ENCODE results near the gene MAS1. TPM values are rescaled to one million over a fixed set of nuclear protein-coding genes. Genes with fewer than 3 reads are reported as not detected.

The MAS1 gene
- total and polyA plus RNA-seq, 2 donors (not counting 3 experiments of a cell fraction or from before 2014, with no cell fraction given) = not detected

GRCh38 chr6:159880412-159880975, 10.3 kb upstream of the MAS1 start:
- no peaks in the 10 kb centered on the region for H3K9me1 ChIP-seq (replicated peaks; ENCODE audit: control insufficient read depth, extremely low read depth, insufficient read depth, low read length)
- no peak overlapping the region for H3K9ac ChIP-seq (replicated peaks; ENCODE audit: extremely low read depth, insufficient read depth, low read length)
- intact Hi-C loops (cut with micrococcal nuclease) (no loop called here), dilution Hi-C loops (cut with MboI; ENCODE audit: extremely low pct_ligation_motif_present, low sequenced_read_pairs) (no loop called here)
- ChIA-PET POLR2A (no interaction called here), CTCF (no interaction called here)
- TF ChIP-seq EZH2 (IDR thresholded peaks at IDR 0.05; ENCODE audit: borderline replicate concordance, low read depth, low read length, severe bottlenecking) (no peak), JUN (IDR thresholded peaks at IDR 0.05; ENCODE audit: borderline replicate concordance, insufficient read depth, insufficient read length, low read depth) (no peak), MYC (IDR thresholded peaks at IDR 0.05; ENCODE audit: low read depth, low read length) (no peak), POLR2A (IDR thresholded peaks at IDR 0.05; ENCODE audit: low read depth, low read length) (no peak), CTCF (IDR thresholded peaks at IDR 0.05; ENCODE audit: extremely low read depth in 1 of 2, insufficient read depth in 1 of 2, low read depth in 1 of 2, low read length in 2 of 2) (no peak), GATA2 (IDR thresholded peaks at IDR 0.05; ENCODE audit: insufficient read depth, insufficient read length, low read depth, low read length) (no peak), POLR2AphosphoS5 (IDR thresholded peaks at IDR 0.05; ENCODE audit: insufficient read depth, low read depth, low read length) (no peak)
- H3K27me3 ChIP-seq (ENCODE audit: control insufficient read depth in 2 of 2, insufficient read depth in 2 of 2, low read length in 2 of 2) = no peaks in the 10 kb centered on the region
- no peaks in the 10 kb centered on the region for H3K36me3 ChIP-seq (ENCODE audit: control insufficient read depth in 2 of 2, extremely low read depth in 1 of 2, insufficient read depth in 2 of 2, low read length in 2 of 2)
- no peaks in the 10 kb centered on the region for H3K79me2 ChIP-seq (ENCODE audit: control insufficient read depth, insufficient read depth, low read length)
- no peaks in the 10 kb centered on the region for H3K4me1 ChIP-seq (ENCODE audit: control insufficient read depth, extremely low read depth, insufficient read depth, low read length)
- DNase-seq (ENCODE audit: low read depth, low spot score) = no peak
- H2AFZ ChIP-seq (ENCODE audit: low read depth, low read length) = no peak overlapping the region
- BruUV-seq (replicated peaks) = no TSS peak
- H4K20me1 ChIP-seq (replicated peaks; ENCODE audit: control insufficient read depth, extremely low read depth, insufficient read depth, low read length) = no peaks in the 10 kb centered on the region
- no peak for FAIRE-seq
- H3K4me2 ChIP-seq (ENCODE audit: insufficient read depth, low read length) = no peak overlapping the region
- H3K4me3 ChIP-seq (replicated peaks in 1 of 3; ENCODE audit: insufficient read depth in 1 of 3, low read depth in 1 of 3, low read length in 3 of 3) = no peak overlapping the region
- H3K27ac ChIP-seq (ENCODE audit: insufficient read depth, low read depth, low read length) = no peak overlapping the region
- no peaks in the 10 kb centered on the region for H3K9me3 ChIP-seq (replicated peaks; ENCODE audit: control insufficient read depth, insufficient read depth, low read length)
